Parathyroid adenoma (tissue), 2 donors: Measurements from ENCODE around the gene ZIC5.
"Not testable (repeated sequence)": the region's sequence is repeated elsewhere in the genome, so short reads cannot be mapped to it uniquely, and the experiment has no call there.

Experiments
- H2AFZ ChIP-seq: fragments of 300-600 bp; sonication (generic); one replicate; pipeline ENCODE4 v1.7.0; 2017; ENCODE audit warnings: antibody characterized with exemption, mild to moderate bottlenecking
- H3K27ac ChIP-seq: fragments of 300-600 bp; sonication (generic); one replicate; pipeline ENCODE4 v1.7.0; 2017
- H3K27me3 ChIP-seq: fragments of 300-600 bp; sonication (generic); one replicate; pipeline ENCODE4 v1.7.0; 2017; ENCODE audit warnings: low read length; ENCODE audit not compliant: control insufficient read depth, insufficient read depth
- H3K36me3 ChIP-seq: fragments of 300-600 bp; sonication (generic); one replicate; pipeline ENCODE4 v1.7.0; 2017; ENCODE audit warnings: low read length; ENCODE audit not compliant: control insufficient read depth, insufficient read depth
- H3K4me1 ChIP-seq: fragments of 300-600 bp; sonication (generic); one replicate; pipeline ENCODE4 v1.7.0; 2017; ENCODE audit warnings: control low read depth
- H3K4me2 ChIP-seq: fragments of 300-600 bp; sonication (generic); one replicate; pipeline ENCODE4 v1.7.0; 2017; ENCODE audit warnings: low read length
- H3K4me3 ChIP-seq: fragments of 300-600 bp; sonication (generic); one replicate; pipeline ENCODE4 v1.7.0; 2017; ENCODE audit warnings: low read depth, low read length
- H3K79me2 ChIP-seq: fragments of 300-600 bp; sonication (generic); one replicate; pipeline ENCODE4 v1.7.0; 2017; ENCODE audit warnings: control low read depth
- H3K9ac ChIP-seq: fragments of 300-600 bp; sonication (generic); one replicate; pipeline ENCODE4 v1.7.0; 2017; ENCODE audit warnings: mild to moderate bottlenecking
- H3K9me3 ChIP-seq: fragments of 300-600 bp; sonication (generic); one replicate; pipeline ENCODE4 v1.7.0; 2017; ENCODE audit warnings: low read length; ENCODE audit not compliant: control insufficient read depth
- TF ChIP-seq, protein P1 (sequence below): fragments of 300-600 bp; sonication (generic); IDR thresholded peaks from one replicate; pipeline ENCODE4 v1.7.0; 2017; ENCODE audit warnings: antibody characterized with exemption, mild to moderate bottlenecking
- donor health status: primary hyperparathyroidism.

ZIC5 gene

GRCh38 chr13:99947666-99948065 is 23.9 kb downstream of the ZIC5 start:
- no peak overlapping the region for H3K4me3 ChIP-seq
- no peaks in the 10 kb centered on the region for H3K27me3 ChIP-seq
- no peaks in the 10 kb centered on the region for H3K9me3 ChIP-seq
- H3K4me1 ChIP-seq: no peaks in the 10 kb centered on the region
- no peak overlapping the region for H3K9ac ChIP-seq
- no peak overlapping the region for H3K27ac ChIP-seq
- H3K79me2 ChIP-seq: no peaks in the 10 kb centered on the region
- TF ChIP-seq, protein P1, sequence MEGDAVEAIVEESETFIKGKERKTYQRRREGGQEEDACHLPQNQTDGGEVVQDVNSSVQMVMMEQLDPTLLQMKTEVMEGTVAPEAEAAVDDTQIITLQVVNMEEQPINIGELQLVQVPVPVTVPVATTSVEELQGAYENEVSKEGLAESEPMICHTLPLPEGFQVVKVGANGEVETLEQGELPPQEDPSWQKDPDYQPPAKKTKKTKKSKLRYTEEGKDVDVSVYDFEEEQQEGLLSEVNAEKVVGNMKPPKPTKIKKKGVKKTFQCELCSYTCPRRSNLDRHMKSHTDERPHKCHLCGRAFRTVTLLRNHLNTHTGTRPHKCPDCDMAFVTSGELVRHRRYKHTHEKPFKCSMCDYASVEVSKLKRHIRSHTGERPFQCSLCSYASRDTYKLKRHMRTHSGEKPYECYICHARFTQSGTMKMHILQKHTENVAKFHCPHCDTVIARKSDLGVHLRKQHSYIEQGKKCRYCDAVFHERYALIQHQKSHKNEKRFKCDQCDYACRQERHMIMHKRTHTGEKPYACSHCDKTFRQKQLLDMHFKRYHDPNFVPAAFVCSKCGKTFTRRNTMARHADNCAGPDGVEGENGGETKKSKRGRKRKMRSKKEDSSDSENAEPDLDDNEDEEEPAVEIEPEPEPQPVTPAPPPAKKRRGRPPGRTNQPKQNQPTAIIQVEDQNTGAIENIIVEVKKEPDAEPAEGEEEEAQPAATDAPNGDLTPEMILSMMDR: no peak
- H3K4me2 ChIP-seq: no peak overlapping the region
- no peak overlapping the region for H2AFZ ChIP-seq
- no peaks in the 10 kb centered on the region for H3K36me3 ChIP-seq

GRCh38 chr13:99945515-99945914 is 26.1 kb downstream of the ZIC5 start:
- not testable (repeated sequence) for H3K4me3 ChIP-seq, H2AFZ ChIP-seq, H3K4me2 ChIP-seq, H3K79me2 ChIP-seq, H3K27me3 ChIP-seq, H3K36me3 ChIP-seq, H3K9ac ChIP-seq, H3K27ac ChIP-seq, H3K9me3 ChIP-seq, H3K4me1 ChIP-seq

- H3K27ac ChIP-seq: no peak overlapping the region
- H3K4me2 ChIP-seq: no peak overlapping the region
- TF ChIP-seq, protein P1: no peak
- H3K9ac ChIP-seq: no peak overlapping the region
- H3K27me3 ChIP-seq: no peaks in the 10 kb centered on the region
- no peaks in the 10 kb centered on the region for H3K4me1 ChIP-seq
- H3K79me2 ChIP-seq: no peaks in the 10 kb centered on the region
- no peak overlapping the region for H2AFZ ChIP-seq
- H3K36me3 ChIP-seq: no peaks in the 10 kb centered on the region
- no peak overlapping the region for H3K4me3 ChIP-seq
- no peaks in the 10 kb centered on the region for H3K9me3 ChIP-seq
Observed at GRCh38 chr13:99944606-99945005, 27.0 kb downstream of the ZIC5 start.

GRCh38 chr13:99944102-99944501 is 27.5 kb downstream of the ZIC5 start:
- H3K9me3 ChIP-seq: no peaks in the 10 kb centered on the region
- no peak overlapping the region for H3K9ac ChIP-seq
- no peak overlapping the region for H3K27ac ChIP-seq
- no peak overlapping the region for H2AFZ ChIP-seq
- H3K4me2 ChIP-seq: no peak overlapping the region
- no peaks in the 10 kb centered on the region for H3K4me1 ChIP-seq
- H3K4me3 ChIP-seq: no peak overlapping the region
- TF ChIP-seq, protein P1: no peak
- H3K36me3 ChIP-seq: no peaks in the 10 kb centered on the region
- no peaks in the 10 kb centered on the region for H3K79me2 ChIP-seq
- H3K27me3 ChIP-seq: no peaks in the 10 kb centered on the region

DNA sequence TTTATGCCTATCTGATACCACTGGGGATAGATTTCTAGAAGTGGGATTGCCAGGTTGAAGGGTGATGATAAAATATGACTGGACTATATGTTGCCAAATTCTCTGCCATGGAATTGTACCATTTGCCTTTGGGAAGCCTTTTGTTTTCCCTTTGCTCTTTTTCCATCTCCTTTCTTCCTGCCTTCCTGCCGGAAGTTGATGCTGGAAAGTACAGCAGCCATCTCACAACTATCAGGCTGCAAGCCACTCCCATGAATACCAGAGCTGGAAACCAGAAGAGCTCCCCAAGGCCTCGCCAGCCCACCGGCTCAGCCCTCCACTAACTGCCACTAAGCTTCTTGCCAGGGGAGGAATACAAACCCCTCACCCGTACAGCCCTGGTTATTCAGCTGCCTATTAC is 29.7 kb downstream of the ZIC5 start:
- no peaks in the 10 kb centered on the region for H3K79me2 ChIP-seq
- no peaks in the 10 kb centered on the region for H3K36me3 ChIP-seq
- no peak overlapping the region for H3K9ac ChIP-seq
- TF ChIP-seq, protein P1: no peak
- no peaks in the 10 kb centered on the region for H3K9me3 ChIP-seq
- H3K4me3 ChIP-seq: no peak overlapping the region
- no peaks in the 10 kb centered on the region for H3K27me3 ChIP-seq
- H3K27ac ChIP-seq: no peak overlapping the region
- H2AFZ ChIP-seq: no peak overlapping the region
- no peaks in the 10 kb centered on the region for H3K4me1 ChIP-seq
- no peak overlapping the region for H3K4me2 ChIP-seq
